Cardiac fibroblast (primary cell): Measurements from ENCODE around the gene FEM1A.
"Not testable (repeated sequence)": the region's sequence is repeated elsewhere in the genome, so short reads cannot be mapped to it uniquely, and the experiment has no call there.

Experiments used
- DNase-seq, 2 donors: peaks; one replicate each; pipeline versions ENCODE4 v3.0.0 to v3.0.0-alpha.2; 2010; ENCODE audit warnings: low read depth in 2 of 2
- H3K4me3 ChIP-seq, 2 donors: replicated peaks in 1 of 2; 1 replicate in 1 of 2; 2 replicates in 1 of 2; pipeline ENCODE4 v1.5.1; 2011; ENCODE audit warnings: low read depth in 2 of 2, low read length in 2 of 2, mild to moderate bottlenecking in 2 of 2, moderate library complexity in 1 of 2
- CTCF ChIP-seq: IDR thresholded peaks from one replicate; pipeline ENCODE4 v1.5.1; 2011; ENCODE audit warnings: low read depth, mild to moderate bottlenecking, low read length, inconsistent platforms

FEM1A gene

GRCh38 chr19:4793278-4793677, 1.7 kb downstream of the FEM1A start:
- not testable (repeated sequence) for DNase-seq, H3K4me3 ChIP-seq

GRCh38 chr19:4794971-4795370, 3.4 kb downstream of the FEM1A start:
- H3K4me3 ChIP-seq = no peak overlapping the region
- DNase-seq = no peak
- no peak for TF ChIP-seq CTCF

GRCh38 chr19:4795400-4795799, 3.9 kb downstream of the FEM1A start:
- DNase-seq = no peak
- H3K4me3 ChIP-seq = no peak overlapping the region
- no peak for TF ChIP-seq CTCF

- H3K4me3 ChIP-seq = no peak overlapping the region
- DNase-seq = no peak
- no peak for TF ChIP-seq CTCF
Observed at GRCh38 chr19:4800591-4801081, 9.1 kb downstream of the FEM1A start.

GRCh38 chr19:4801085-4801619, 9.6 kb downstream of the FEM1A start:
- no peak for TF ChIP-seq CTCF
- H3K4me3 ChIP-seq = no peak overlapping the region
- DNase-seq = no peak

- DNase-seq = no peak
- no peak overlapping the region for H3K4me3 ChIP-seq
- no peak for TF ChIP-seq CTCF
Observed at GRCh38 chr19:4802711-4803110, 11.2 kb downstream of the FEM1A start.

- H3K4me3 ChIP-seq = no peak overlapping the region
- peak; percentile 71 for TF ChIP-seq CTCF
- DNase-seq = peak in 1 of 2 donors; percentile 51
Observed at GRCh38 chr19:4803736-4804695, 12.5 kb downstream of the FEM1A start.

GRCh38 chr19:4805140-4805539, 13.6 kb downstream of the FEM1A start:
- not testable (repeated sequence) for DNase-seq, H3K4me3 ChIP-seq
